ENCODE measurements around the gene ISYNA1.

- no peak for TF ChIP-seq EZH2 (IDR thresholded peaks at IDR 0.05)
- no peak for TF ChIP-seq CTCF (IDR thresholded peaks at IDR 0.05)
- no peak for TF ChIP-seq EZH2phosphoT487 (IDR thresholded peaks at IDR 0.05)
Measured at GRCh38 chr19:18433735-18434398, 4.1 kb downstream of the ISYNA1 start.
